GM12891 (cell line): ENCODE results near the gene ZBTB7A.

ENCODE experiments used
- DNase-seq: peaks from one replicate; pipeline ENCODE4 v3.0.0; 2011; ENCODE audit warnings: low spot score; ENCODE audit not compliant: insufficient read length
- FAIRE-seq: peaks from 2 replicates; lab custom pipeline; 2011; peaks lifted over from hg19 to GRCh38; lab: Jason Lieb, UNC
- PAX5 ChIP-seq: IDR thresholded peaks from 2 replicates; pipeline ENCODE4 v1.6.1; 2011; ENCODE audit warnings: low read length, moderate library complexity, mild to moderate bottlenecking; ENCODE audit not compliant: insufficient read depth, severe bottlenecking
- POLR2A ChIP-seq: IDR thresholded peaks from 2 replicates; pipeline ENCODE4 v1.6.1; 2011; ENCODE audit warnings: low read depth, low read length, control low read depth
- POLR2AphosphoS5 ChIP-seq: IDR thresholded peaks from 2 replicates; pipeline ENCODE4 v1.6.1; 2011; ENCODE audit warnings: low read depth, low read length, control low read depth
- POU2F2 ChIP-seq: IDR thresholded peaks from 2 replicates; pipeline ENCODE4 v1.6.1; 2011; ENCODE audit warnings: low read depth, mild to moderate bottlenecking, control low read depth, low read length, moderate library complexity
- SPI1 ChIP-seq: IDR thresholded peaks from 2 replicates; pipeline ENCODE4 v1.6.1; 2011; ENCODE audit warnings: low read depth, low read length, control low read depth
- TAF1 ChIP-seq: IDR thresholded peaks from 2 replicates; pipeline ENCODE4 v1.6.1; 2011; ENCODE audit warnings: low read depth, low read length, control low read depth

Gene ZBTB7A

DNA sequence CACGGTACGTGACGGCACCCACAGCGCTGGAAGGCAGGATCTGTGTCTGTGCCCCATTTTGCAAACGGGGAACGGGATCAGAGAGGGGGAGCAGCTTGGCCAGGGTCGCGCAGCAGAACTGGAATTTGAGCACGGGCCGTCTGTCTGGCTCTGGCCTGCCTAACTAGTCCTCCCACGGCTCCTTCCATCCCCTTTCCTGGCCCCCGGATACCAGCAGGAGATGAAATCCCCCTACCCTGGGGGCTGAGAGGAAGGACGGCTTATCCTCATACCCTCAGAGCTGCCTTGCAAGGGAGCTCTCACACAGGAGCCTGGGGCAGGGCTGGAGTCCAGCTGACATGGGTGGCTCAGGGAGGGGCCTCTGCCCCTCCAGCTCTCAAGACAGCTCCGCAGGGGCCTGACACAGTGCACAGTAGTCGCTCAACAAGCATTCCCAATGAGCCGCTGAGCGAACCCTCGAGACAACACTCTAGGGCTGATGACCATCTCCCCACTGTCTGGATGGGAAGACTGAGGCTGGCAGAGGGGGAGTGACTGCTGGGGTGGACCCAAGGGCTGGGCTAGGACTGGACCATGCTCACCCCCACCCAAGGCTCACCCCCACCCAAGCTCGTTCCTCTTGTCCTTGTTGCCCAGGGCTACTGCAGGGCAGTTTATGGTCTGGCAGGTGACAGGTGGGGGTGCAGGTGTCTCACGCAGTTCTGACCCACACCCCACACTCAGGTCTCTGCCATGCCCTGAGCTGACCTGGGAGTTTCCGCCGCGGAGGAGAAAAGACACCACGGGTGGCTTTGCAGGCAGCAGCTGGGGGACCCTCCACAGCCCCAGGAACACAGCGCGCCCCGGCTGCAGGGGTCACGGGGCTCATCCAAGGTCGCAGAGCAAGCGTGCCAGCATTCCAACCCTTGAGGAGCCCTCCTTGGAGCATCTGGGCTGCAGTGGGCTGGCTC, 4.0 kb downstream of the ZBTB7A start:
- TF ChIP-seq POLR2AphosphoS5 (no peak), TAF1 (no peak), POU2F2 (no peak), PAX5 (no peak), SPI1 (no peak), POLR2A (peak; percentile 13; the same call in 1 of the 2 replicates)
- peak; percentile 43 for FAIRE-seq

DNA sequence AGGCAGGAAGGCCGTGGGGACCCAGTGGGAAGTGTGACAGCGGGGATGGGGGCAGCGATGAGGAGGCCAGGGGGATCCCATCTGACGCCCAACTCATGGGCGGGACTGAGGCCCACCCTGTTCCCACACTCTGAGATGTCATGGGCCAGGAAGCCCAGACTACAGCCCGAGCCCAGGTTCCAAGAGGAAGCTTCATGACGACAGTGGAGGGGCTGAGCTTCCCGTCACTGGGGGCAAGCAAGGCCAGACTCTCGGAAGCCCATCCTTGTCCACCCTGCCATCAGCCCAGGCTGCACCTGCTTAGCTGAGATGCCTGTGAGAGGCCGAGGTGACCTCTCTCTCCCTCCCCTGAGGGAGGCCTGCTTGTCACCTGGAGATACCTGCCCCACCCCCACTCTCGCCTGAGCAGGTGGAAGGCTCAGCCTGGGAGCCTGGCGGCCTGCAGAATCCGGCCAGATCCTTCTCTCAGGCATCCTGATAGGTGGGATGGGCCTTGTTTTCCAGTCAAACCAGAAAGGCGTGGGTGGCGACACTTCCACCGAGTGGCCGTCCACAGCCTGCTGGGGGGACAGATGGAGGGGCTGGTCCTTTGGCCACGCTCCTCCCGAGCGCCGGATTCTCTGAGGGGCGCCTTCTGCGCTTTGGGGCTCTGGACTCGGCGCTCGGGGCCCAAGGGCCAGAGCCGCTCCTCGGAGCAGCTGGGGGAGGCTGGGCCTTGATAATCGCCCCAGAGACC, 4.8 kb downstream of the ZBTB7A start:
- DNase-seq = no peak
- no peak for TF ChIP-seq SPI1
- TF ChIP-seq PAX5 = no peak
- TF ChIP-seq TAF1 = no peak
- no peak for TF ChIP-seq POLR2A
- no peak; the same call in 1 of the 2 replicates for TF ChIP-seq POU2F2
- TF ChIP-seq POLR2AphosphoS5 = no peak; the same call in 1 of the 2 replicates
- no peak for FAIRE-seq

More for the DNA sequence above, 4.0 kb downstream of the ZBTB7A start:
- DNase-seq = no peak

DNA sequence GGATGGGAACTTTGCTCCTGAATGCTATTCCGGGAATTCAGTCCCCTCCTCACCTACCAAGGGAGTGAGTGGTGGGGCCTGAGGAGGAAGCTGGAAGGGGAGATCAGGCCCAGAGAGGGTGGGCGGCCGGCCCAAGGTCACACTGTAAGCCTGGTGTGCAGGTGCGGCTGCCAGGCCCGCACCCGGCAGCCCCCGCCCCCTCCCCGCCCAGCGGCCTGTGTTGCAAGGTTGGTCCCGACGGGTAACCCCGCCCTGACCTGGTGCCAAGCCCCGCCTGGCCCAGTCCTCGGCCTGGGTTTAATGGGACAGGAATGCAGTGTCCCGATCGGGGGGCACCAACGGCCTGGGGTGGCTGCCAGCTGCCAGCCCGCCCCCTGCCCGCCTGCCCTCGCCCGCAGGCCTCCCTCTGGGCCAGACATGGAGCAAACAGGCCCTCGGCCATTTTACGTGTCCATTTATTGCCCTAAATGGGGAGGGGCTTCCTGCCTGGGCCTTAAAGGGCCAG, 5.5 kb downstream of the ZBTB7A start:
- TF ChIP-seq PAX5 (no peak), SPI1 (no peak), TAF1 (no peak), POLR2AphosphoS5 (no peak), POLR2A (no peak), POU2F2 (no peak)
- FAIRE-seq (no peak), DNase-seq (no peak)

DNA sequence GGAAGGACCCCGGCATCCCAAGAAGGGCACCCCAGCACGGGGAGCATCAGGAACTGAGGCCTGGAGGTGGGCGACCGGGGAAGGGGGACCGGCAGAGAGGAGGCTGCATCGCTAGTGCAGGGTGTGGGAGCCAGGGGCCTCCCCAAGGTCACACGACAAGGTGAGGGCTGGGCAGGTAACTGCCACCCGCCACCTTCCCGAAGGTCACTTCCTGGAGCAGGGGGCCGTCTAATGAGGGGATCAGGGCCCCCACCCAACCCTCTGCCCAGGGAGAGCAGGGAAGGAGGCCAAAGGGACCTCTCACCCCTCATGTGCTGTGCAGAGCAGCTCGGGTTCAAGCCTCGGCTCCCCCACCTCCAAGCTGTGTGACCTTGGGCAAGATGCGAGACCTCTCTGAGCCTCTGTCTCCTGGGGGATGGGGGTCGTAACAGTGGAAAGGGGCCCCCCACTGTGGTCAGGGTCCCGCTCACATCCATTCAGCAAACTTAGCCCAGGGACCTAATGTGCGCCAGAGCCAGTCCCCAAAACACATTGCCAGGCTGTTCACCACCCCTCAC, 6.0 kb downstream of the ZBTB7A start:
- FAIRE-seq (no peak), DNase-seq (no peak)
- TF ChIP-seq SPI1 = no peak
- TF ChIP-seq POLR2A = peak; percentile 32; the same call in 1 of the 2 replicates
- TF ChIP-seq POLR2AphosphoS5 = 0 out of 2 replicates have a peak, but pooled peaks have one; percentile 41

DNA sequence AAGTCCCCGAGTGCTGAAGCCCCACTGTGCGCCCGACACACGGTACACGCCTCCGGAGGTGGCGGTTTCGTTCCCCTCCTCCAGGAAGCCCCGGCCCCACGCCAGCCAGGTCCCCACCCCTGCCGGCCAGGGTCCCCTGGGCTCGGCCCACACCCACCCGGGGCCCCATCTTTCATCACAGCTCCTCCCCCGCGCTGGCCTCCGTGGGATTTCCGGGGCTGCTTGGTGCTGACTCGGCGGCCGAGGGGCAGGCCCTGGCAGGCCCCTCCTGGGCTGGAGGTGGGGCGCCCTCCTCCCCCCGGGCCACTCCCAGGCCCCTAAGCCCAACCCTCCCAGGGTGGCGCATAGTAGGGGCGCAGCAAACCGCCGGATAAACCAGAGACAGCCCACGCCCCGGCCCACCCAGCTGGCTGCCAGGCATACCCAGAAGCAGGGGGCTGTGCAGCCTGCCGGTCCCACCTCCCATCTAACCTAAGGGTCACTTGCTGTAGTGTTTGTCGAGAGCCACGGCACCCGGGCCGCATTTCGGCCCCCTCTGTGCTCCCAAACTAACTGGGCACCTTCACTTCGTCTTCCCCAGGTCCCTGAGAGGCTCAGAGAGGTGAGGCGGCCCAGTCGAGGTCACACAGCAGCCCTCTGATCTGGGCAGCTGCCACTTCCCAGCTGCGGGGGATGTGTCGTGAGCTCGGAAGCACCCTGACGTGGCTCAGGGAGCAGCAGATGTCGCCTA, 6.6 kb downstream of the ZBTB7A start:
- DNase-seq (no peak), FAIRE-seq (no peak)
- no peak for TF ChIP-seq TAF1
- no peak for TF ChIP-seq POU2F2
- TF ChIP-seq POLR2AphosphoS5 = no peak
- no peak for TF ChIP-seq SPI1
- TF ChIP-seq POLR2A = no peak
- no peak for TF ChIP-seq PAX5

DNA sequence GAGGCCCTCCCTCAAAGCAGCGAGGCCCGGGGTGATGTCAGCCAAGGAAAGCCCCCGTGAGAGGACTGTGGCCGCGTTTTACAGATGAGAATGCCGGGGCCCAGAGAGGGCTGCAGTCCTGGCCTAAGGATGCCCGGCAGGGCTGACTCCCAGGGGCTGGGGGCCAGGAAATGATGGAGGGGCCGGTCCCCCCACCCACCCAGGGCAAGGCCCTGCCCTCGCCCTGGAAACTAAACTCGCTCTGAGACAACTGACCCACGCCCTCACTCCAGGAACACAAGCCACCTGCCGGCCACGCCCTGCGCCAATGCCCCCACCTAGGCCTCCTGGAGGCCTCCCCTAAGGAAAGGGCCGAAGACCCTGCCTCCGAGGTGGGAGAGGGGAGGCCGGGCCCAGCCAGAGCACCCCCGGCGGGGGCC, 7.2 kb downstream of the ZBTB7A start:
- TF ChIP-seq POLR2AphosphoS5 (no peak), POU2F2 (no peak), POLR2A (no peak), PAX5 (no peak), SPI1 (no peak), TAF1 (no peak)
- FAIRE-seq (no peak), DNase-seq (no peak)

GRCh38 chr19:4058693-4059452, 7.8 kb downstream of the ZBTB7A start:
- TF ChIP-seq POLR2A (no peak), PAX5 (no peak), SPI1 (no peak), POU2F2 (no peak), TAF1 (no peak), POLR2AphosphoS5 (no peak)
- no peak for FAIRE-seq

More at GRCh38 chr19:4058693-4059452, 7.8 kb downstream of the ZBTB7A start:
- DNase-seq = no peak
